Neural crest cell (in vitro differentiated cells): ENCODE data around the gene SPC24. TPM values are rescaled to one million over a fixed set of nuclear protein-coding genes. Genes with fewer than 3 reads are reported as not detected.

Experiments
- DNase-seq: peaks from one replicate; pipeline ENCODE4 v3.0.0; 2021; ENCODE audit warnings: low read depth, mixed read lengths, low spot score
- H3K27ac Mint-ChIP-seq: one replicate; pipeline ENCODE4 v1.8.0; 2021; ENCODE audit warnings: mild to moderate bottlenecking, mixed read lengths; ENCODE audit not compliant: unreplicated experiment
- H3K27me3 Mint-ChIP-seq: 2 replicates; pipeline ENCODE4 v1.8.0; 2021; ENCODE audit warnings: low read depth, mild to moderate bottlenecking, mixed read lengths
- H3K36me3 Mint-ChIP-seq: 2 replicates; pipeline ENCODE4 v1.8.0; 2021; ENCODE audit warnings: low read depth, mild to moderate bottlenecking, mixed read lengths
- H3K4me1 Mint-ChIP-seq: 2 replicates; pipeline ENCODE4 v1.8.0; 2021; ENCODE audit warnings: mixed read lengths
- H3K4me3 Mint-ChIP-seq: one replicate; pipeline ENCODE4 v1.8.0; 2021; ENCODE audit warnings: mild to moderate bottlenecking, mixed read lengths
- H3K9me3 Mint-ChIP-seq: 2 replicates; pipeline ENCODE4 v1.8.0; 2021; ENCODE audit warnings: mixed read lengths
- CTCF ChIP-seq: fragments of 200-600 bp; sonication (generic); conservative IDR thresholded peaks from 2 replicates; pipeline ENCODE4 v1.5.0; 2021; ENCODE audit warnings: antibody characterized with exemption, mild to moderate bottlenecking
- total RNA-seq: library from RNA; stranded (reverse); gene quantifications from 2 replicates; pipeline ENCODE4 v1.2.1, GENCODE V29; 2021

The SPC24 gene
- total RNA-seq, 1 donor from 2014 or later = 67.0 TPM

GRCh38 chr19:11152318-11153062 is 3.1 kb downstream of the SPC24 start:
- Mint-ChIP-seq H3K36me3 (peaks cover 3% of the 10 kb centered on the region), H3K27ac (no peak overlapping the region), H3K4me1 (peaks cover 25% of the 10 kb centered on the region), H3K4me3 (peak overlapping the region; percentile 68), H3K27me3 (no peaks in the 10 kb centered on the region), H3K9me3 (no peaks in the 10 kb centered on the region)
- TF ChIP-seq CTCF = no peak
- DNase-seq = no peak

GRCh38 chr19:11151181-11151580 is 4.4 kb downstream of the SPC24 start:
- Mint-ChIP-seq H3K27ac (peak overlapping the region; percentile 67), H3K36me3 (peaks cover 3% of the 10 kb centered on the region), H3K9me3 (no peaks in the 10 kb centered on the region), H3K4me1 (peaks cover 23% of the 10 kb centered on the region), H3K4me3 (peak overlapping the region; percentile 34), H3K27me3 (no peaks in the 10 kb centered on the region)
- DNase-seq = no peak
- no peak for TF ChIP-seq CTCF

- Mint-ChIP-seq H3K27me3 (no peaks in the 10 kb centered on the region), H3K4me3 (no peak overlapping the region), H3K9me3 (no peaks in the 10 kb centered on the region), H3K36me3 (peaks cover 11% of the 10 kb centered on the region), H3K27ac (no peak overlapping the region), H3K4me1 (peaks cover 14% of the 10 kb centered on the region)
- DNase-seq = no peak
- no peak for TF ChIP-seq CTCF
Measured at GRCh38 chr19:11148001-11148400, 7.6 kb downstream of the SPC24 start.

- Mint-ChIP-seq H3K9me3 (no peaks in the 10 kb centered on the region), H3K4me1 (peaks cover 9% of the 10 kb centered on the region), H3K27ac (no peak overlapping the region), H3K27me3 (no peaks in the 10 kb centered on the region), H3K4me3 (no peak overlapping the region), H3K36me3 (peaks cover 8% of the 10 kb centered on the region)
- DNase-seq = no peak
- TF ChIP-seq CTCF = no peak
Measured at GRCh38 chr19:11145536-11145924, 10.1 kb downstream of the SPC24 start.

- Mint-ChIP-seq H3K36me3 (peaks cover 8% of the 10 kb centered on the region), H3K4me3 (peak overlapping the region; percentile 61), H3K9me3 (no peaks in the 10 kb centered on the region), H3K27me3 (peaks cover 7% of the 10 kb centered on the region), H3K4me1 (peaks cover 23% of the 10 kb centered on the region), H3K27ac (no peak overlapping the region)
- TF ChIP-seq CTCF = no peak
- no peak for DNase-seq
Measured at GRCh38 chr19:11142528-11143171, 12.9 kb downstream of the SPC24 start.
